Tibial nerve (tissue), 4 donors: ENCODE results near the gene EFNB3. TPM values are rescaled to one million over a fixed set of nuclear protein-coding genes. Genes with fewer than 3 reads are reported as not detected.

Source experiments
- DNase-seq, 2 donors: peaks; one replicate each; pipeline ENCODE4 v3.0.0-alpha.2; 2019; ENCODE audit warnings: low spot score in 2 of 2
- H3K27ac ChIP-seq, 4 donors: fragments of 200-600 bp; sonication (generic) in 3 of 4; one replicate each; pipeline ENCODE4 v1.5.1; 2017 to 2019; ENCODE audit warnings: mild to moderate bottlenecking in 1 of 4
- H3K27me3 ChIP-seq, 2 donors: fragments of 200-600 bp; sonication (generic) in 1 of 2; one replicate each; pipeline versions ENCODE4 v1.5.1 to v1.6.0; 2017 to 2019
- H3K36me3 ChIP-seq, 3 donors: fragments of 200-600 bp; sonication (generic); one replicate each; pipeline ENCODE4 v1.5.1; 2018 to 2019
- H3K4me1 ChIP-seq, 4 donors: fragments of 200-600 bp; sonication (generic) in 3 of 4; one replicate each; pipeline ENCODE4 v1.5.1; 2017 to 2019
- H3K4me3 ChIP-seq, 4 donors: fragments of 200-600 bp; sonication (generic) in 3 of 4; one replicate each; pipeline ENCODE4 v1.5.1; 2017 to 2019; ENCODE audit warnings: mild to moderate bottlenecking in 1 of 4, moderate library complexity in 1 of 4
- H3K9me3 ChIP-seq, 4 donors: fragments of 200-600 bp; sonication (generic) in 3 of 4; one replicate each; pipeline ENCODE4 v1.5.1; 2017 to 2019
- EP300 ChIP-seq, 2 donors: sonication (generic); formaldehyde crosslinking; IDR thresholded peaks; one replicate each; pipeline ENCODE4 v1.6.1; 2017; ENCODE audit warnings: antibody characterized with exemption in 2 of 2, mild to moderate bottlenecking in 1 of 2
- POLR2A ChIP-seq, 2 donors: fragments of 450-650 bp; IDR thresholded peaks; one replicate each; pipeline ENCODE4 v1.6.1; 2017; ENCODE audit warnings: antibody characterized with exemption in 2 of 2, mild to moderate bottlenecking in 2 of 2, moderate library complexity in 2 of 2
- WGBS, 2 donors: methylation state at CpG; one replicate each; pipeline ENCODE4 v1.1.5; 2018; 5-methylcytosine and 5-hydroxymethylcytosine counted together
- total RNA-seq, 4 donors: library from RNA; depleted of rRNA; stranded (reverse); fragments of >200 nt; gene quantifications; one replicate each; pipeline ENCODE4 v1.1.0, GENCODE V29; 2016
- TF ChIP-seq, protein P1 (sequence below), 5 experiments: fragments of 200-600 bp in 3 of 5; fragments of 450-650 bp in 2 of 5; sonication (generic) in 3 of 5; IDR thresholded peaks; one replicate each; pipeline ENCODE4 v1.5.1; 2016 to 2019; ENCODE audit warnings: antibody characterized with exemption in 5 of 5, mild to moderate bottlenecking in 3 of 5, moderate library complexity in 2 of 5

EFNB3 gene
- total RNA-seq, 4 donors from 2014 or later: 0.20 to 0.21 TPM; not detected in 2

DNA sequence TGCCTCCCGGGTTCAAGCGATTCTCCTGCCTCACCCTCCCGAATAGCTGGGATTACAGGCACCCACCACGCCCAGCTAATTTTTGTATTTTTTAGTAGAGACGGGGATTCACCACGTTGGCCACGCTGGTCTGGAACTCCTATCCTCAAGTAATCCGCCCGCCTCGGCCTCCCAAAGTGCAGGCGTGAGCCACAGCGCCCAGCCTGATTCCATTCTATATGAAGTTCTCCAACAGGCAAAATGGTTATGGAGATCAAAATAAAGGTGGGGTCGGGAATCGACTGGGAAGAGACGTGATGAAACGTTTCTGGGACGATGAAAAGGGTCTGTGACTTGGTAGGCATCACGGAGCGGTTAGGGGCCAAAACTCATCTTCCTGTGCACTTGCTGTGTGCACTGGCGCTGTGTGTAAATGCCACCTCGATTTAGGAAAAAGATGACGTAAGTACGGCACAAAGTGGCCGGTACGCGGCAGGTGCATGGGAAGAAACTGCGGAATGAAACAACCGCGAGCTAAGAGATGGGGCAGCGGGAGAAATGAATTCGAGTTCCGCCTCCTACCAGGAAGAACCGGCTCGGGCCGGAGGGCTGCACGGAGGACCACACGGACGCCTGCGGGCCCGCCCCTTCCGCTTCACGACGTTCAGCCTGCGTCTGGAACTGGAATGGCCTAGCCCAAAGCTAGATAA, 19.3 kb upstream of the EFNB3 start:
- peaks cover 4 to 40% (median 18%) of the 10 kb centered on the region in 4 donors for H3K4me1 ChIP-seq
- no peaks in the 10 kb centered on the region for H3K27me3 ChIP-seq
- H3K9me3 ChIP-seq: no peaks in the 10 kb centered on the region
- TF ChIP-seq EP300 (IDR thresholded peaks at IDR 0.05): peak; percentile 72 to 97
- TF ChIP-seq, protein P1, sequence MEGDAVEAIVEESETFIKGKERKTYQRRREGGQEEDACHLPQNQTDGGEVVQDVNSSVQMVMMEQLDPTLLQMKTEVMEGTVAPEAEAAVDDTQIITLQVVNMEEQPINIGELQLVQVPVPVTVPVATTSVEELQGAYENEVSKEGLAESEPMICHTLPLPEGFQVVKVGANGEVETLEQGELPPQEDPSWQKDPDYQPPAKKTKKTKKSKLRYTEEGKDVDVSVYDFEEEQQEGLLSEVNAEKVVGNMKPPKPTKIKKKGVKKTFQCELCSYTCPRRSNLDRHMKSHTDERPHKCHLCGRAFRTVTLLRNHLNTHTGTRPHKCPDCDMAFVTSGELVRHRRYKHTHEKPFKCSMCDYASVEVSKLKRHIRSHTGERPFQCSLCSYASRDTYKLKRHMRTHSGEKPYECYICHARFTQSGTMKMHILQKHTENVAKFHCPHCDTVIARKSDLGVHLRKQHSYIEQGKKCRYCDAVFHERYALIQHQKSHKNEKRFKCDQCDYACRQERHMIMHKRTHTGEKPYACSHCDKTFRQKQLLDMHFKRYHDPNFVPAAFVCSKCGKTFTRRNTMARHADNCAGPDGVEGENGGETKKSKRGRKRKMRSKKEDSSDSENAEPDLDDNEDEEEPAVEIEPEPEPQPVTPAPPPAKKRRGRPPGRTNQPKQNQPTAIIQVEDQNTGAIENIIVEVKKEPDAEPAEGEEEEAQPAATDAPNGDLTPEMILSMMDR (IDR thresholded peaks at IDR 0.05): peak in 1 of 5 experiments; percentile 12
- TF ChIP-seq POLR2A (IDR thresholded peaks at IDR 0.05): peak; percentile 57 to 63
- peak; percentile 76 to 86 for DNase-seq
- 3 to 5% methylated on average over 44 of the region's 44 CpGs for WGBS, 2 donors
- H3K4me3 ChIP-seq: peak overlapping the region; percentile 80 to 85 (median 80)
- peaks cover 0 to 6% (median 0%) of the 10 kb centered on the region in 3 donors for H3K36me3 ChIP-seq
- peak overlapping the region; percentile 92 to 98 (median 98) for H3K27ac ChIP-seq

DNA sequence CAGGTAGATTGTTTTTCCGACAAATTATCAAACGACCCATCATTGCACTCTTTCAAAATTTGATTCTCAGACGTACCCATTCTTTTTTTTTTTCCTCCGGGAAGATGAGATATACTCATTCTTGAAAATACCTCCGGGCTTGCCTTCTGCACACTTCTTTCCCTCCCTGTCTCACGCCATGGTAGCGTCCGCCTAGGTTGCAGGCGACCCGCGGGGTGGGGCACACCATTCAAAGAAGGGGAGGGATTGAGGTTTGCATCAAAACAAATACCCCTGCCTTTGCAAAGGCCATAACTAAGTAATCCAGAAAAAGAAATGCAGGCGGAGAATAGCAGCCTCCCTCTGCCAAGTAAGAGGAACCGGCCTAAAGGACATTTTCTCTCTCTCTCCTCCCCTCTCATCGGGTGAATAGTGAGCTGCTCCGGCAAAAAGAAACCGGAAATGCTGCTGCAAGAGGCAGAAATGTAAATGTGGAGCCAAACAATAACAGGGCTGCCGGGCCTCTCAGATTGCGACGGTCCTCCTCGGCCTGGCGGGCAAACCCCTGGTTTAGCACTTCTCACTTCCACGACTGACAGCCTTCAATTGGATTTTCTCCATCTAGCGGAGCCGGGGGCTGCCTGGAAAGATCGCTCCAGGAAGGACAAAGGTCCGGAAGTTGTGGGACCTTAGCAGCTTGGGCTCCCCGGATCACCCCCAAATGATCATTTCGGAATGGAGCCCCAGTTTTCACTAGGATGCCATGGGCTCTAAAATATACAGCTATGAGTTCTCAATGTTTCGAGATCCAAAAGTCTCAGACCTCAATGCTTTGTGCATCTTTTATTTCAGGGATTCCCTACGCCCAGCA, 18.6 kb upstream of the EFNB3 start:
- WGBS, 2 donors: 0 to 1% methylated on average over 30 of the region's 30 CpGs
- H3K27me3 ChIP-seq: no peaks in the 10 kb centered on the region
- peak; percentile 56 to 66 for DNase-seq
- H3K4me3 ChIP-seq: peak overlapping the region; percentile 80 to 85 (median 80)
- H3K9me3 ChIP-seq: no peaks in the 10 kb centered on the region
- peaks cover 4 to 40% (median 18%) of the 10 kb centered on the region in 4 donors for H3K4me1 ChIP-seq
- H3K36me3 ChIP-seq: peaks cover 0 to 14% (median 0%) of the 10 kb centered on the region in 3 donors
- peak overlapping the region; percentile 92 to 98 (median 98) for H3K27ac ChIP-seq
- TF ChIP-seq, protein P1 (IDR thresholded peaks at IDR 0.05): peak in 2 of 5 experiments; percentile 7 to 34
- TF ChIP-seq POLR2A (IDR thresholded peaks at IDR 0.05): peak; percentile 84 to 90
- TF ChIP-seq EP300 (IDR thresholded peaks at IDR 0.05): peak in 1 of 2 donors; percentile 86

DNA sequence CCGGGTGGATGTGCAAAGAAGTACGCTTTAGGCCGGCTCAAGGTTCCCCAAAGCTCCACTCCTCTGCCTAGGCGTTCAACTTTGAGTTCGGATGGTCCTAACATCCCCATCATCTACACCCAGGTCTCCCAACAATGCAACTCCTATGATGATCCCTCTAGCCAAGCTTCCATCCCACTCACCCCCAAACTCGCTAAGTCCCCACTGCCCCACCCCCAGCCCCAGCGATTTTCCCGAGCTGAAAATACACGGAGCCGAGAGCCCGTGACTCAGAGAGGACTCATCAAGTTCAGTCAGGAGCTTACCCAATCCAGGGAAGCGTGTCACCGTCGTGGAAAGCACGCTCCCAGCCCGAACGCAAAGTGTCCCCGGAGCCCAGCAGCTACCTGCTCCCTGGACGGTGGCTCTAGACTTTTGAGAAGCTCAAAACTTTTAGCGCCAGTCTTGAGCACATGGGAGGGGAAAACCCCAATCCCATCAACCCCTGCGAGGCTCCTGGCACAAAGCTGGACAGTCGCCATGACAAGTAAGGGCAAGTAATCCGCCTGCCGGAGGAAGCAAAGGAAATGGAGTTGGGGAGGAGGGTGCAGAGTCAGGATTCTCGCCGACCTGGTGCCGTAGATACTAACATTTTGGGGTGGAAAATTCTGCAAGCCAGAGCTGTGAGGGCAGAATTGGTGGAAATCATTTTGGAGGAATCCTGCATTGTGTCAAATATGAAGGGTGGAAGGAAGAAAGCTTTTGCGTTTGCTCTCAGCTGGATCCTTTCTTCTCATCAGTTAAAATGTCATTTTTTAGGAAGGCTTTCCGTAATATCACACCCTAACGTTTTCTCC, 17.7 kb upstream of the EFNB3 start, which contains the start of gene TP53:
Gene TP53 (minus strand): TSS at position 419 of the 836 bp plus-strand sequence. CDS start 10,896 bp downstream, outside the sequence.
- Histone ChIP-seq H3K4me3 (peak within 1 kb of the TSS; percentile 80 to 85 (median 80)), H3K4me1 (peaks cover 4 to 40% (median 18%) of the 10 kb centered on the region in 4 donors), H3K36me3 (peaks cover 0 to 22% (median 0%) of the 10 kb centered on the region in 3 donors), H3K27ac (peak within 1 kb of the TSS; percentile 92 to 98 (median 98)), H3K27me3 (no peaks in the 10 kb centered on the region), H3K9me3 (no peaks in the 10 kb centered on the region)
- peak; percentile 65 to 68 for TF ChIP-seq POLR2A (IDR thresholded peaks at IDR 0.05)
- TF ChIP-seq, protein P1 (IDR thresholded peaks at IDR 0.05): no peak
- peak; percentile 57 to 88 for TF ChIP-seq EP300 (IDR thresholded peaks at IDR 0.05)
- 0% methylated on average over 30 of the region's 30 CpGs for WGBS, 2 donors
- DNase-seq: peak; percentile 72 to 86

DNA sequence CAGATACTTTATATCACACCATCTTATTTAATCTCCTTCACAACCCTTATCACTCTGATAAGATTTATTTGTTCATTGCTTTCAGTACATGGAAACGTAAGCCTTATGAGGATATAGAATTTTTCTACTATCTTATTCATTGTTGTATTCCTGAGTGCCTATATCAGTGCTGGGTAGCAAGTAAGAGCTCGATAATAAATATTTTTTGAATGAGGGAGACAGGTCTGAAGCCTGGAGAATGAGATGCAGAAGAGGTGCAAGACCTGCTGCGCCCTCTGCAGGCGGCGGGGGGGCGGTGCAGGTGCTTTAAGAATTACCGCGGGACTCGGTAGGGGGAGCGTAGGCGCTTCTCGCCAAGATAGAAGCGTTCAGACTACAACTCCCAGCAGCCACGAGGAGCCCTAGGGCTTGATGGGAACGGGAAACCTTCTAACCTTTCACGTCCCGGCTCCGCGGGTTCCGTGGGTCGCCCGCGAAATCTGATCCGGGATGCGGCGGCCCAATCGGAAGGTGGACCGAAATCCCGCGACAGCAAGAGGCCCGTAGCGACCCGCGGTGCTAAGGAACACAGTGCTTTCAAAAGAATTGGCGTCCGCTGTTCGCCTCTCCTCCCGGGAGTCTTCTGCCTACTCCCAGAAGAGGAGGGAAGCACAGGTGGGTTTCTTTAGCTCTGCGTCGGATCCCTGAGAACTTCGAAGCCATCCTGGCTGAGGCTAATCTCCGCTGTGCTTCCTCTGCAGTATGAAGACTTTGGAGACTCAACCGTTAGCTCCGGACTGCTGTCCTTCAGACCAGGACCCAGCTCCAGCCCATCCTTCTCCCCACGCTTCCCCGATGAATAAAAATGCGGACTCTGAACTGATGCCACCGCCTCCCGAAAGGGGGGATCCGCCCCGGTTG, 16.8 kb upstream of the EFNB3 start, which contains the start of gene WRAP53:
Gene WRAP53 (plus strand): TSS at position 570 of the 900 bp plus-strand sequence. CDS start 172 bp downstream, at position 742.
- WGBS, 2 donors: 0% methylated on average over 45 to 48 of the region's 51 CpGs
- Histone ChIP-seq H3K4me1 (peaks cover 4 to 40% (median 18%) of the 10 kb centered on the region in 4 donors), H3K27ac (peak within 1 kb of the TSS; percentile 92 to 98 (median 98)), H3K36me3 (peaks cover 0 to 31% (median 0%) of the 10 kb centered on the region in 3 donors), H3K27me3 (no peaks in the 10 kb centered on the region), H3K9me3 (no peaks in the 10 kb centered on the region), H3K4me3 (peak within 1 kb of the TSS; percentile 80 to 85 (median 80))
- TF ChIP-seq POLR2A (IDR thresholded peaks at IDR 0.05): no peak
- TF ChIP-seq EP300 (IDR thresholded peaks at IDR 0.05): peak; percentile 91 to 92
- TF ChIP-seq, protein P1 (IDR thresholded peaks at IDR 0.05): peak; percentile 95 to 100 (median 97)
- DNase-seq: peak; percentile 96 to 98
